ENCODE measurements around the gene ZNF219. TPM values are rescaled to one million over a fixed set of nuclear protein-coding genes. Genes with fewer than 3 reads are reported as not detected.

Gene ZNF219
- total and polyA plus RNA-seq, 2 of the 13 experiments (the other 11 are each of a cell fraction or from before 2014, with no cell fraction given): 34.5 to 36.6 TPM

- Histone ChIP-seq H3K4me1 (ENCODE audit: insufficient read depth, low read length) (peaks cover 25% of the 10 kb centered on the region), H4K20me1 (ENCODE audit: insufficient read depth, low read length) (no peaks in the 10 kb centered on the region), H2AFZ (ENCODE audit: low read length) (no peak overlapping the region), H3K79me2 (ENCODE audit: insufficient read depth, low read length) (no peaks in the 10 kb centered on the region), H3K9me3 (ENCODE audit: low read length) (no peaks in the 10 kb centered on the region), H3K36me3 (replicated peaks in 1 of 2; ENCODE audit: control insufficient read depth in 1 of 2, insufficient read depth in 2 of 2, low read length in 2 of 2) (no peaks in the 10 kb centered on the region), H3K4me3 (replicated peaks in 1 of 3; ENCODE audit: insufficient read depth in 1 of 3, low read depth in 2 of 3, low read length in 3 of 3) (no peak overlapping the region), H3K9ac (ENCODE audit: insufficient read depth, low read depth, low read length) (no peak overlapping the region), H3K4me2 (ENCODE audit: low read depth, low read length) (no peak overlapping the region), H3K27me3 (ENCODE audit: control insufficient read depth in 1 of 2, insufficient read depth in 2 of 2, low read length in 2 of 2) (no peaks in the 10 kb centered on the region), H3K27ac (ENCODE audit: extremely low read length, insufficient read depth, low read length) (no peak overlapping the region)
- 92% methylated on average over 2 of the region's 2 CpGs for WGBS (ENCODE audit: low lambda C conversion rate)
- POLR2A ChIA-PET: no interaction called here
- no TSS peak for BruUV-seq (replicated peaks)
- FAIRE-seq (no peak), DNase-seq (ENCODE audit: low spot score) (no peak), ATAC-seq (no peak)
- intact Hi-C loops (cut with micrococcal nuclease; ENCODE audit: unreplicated experiment) (no loop called here), in situ Hi-C loops (cut with HindIII; ENCODE audit: extremely low pct_ligation_motif_present, low pct_unique_long_range_greater_than_20kb) (no loop called here)
- CTCF ChIA-PET (ENCODE audit: low intra/inter-chr PET ratio, low total read pairs): no interaction called here
- TF ChIP-seq ATF6 (CRISPR knock-in tag; conservative IDR thresholded peaks at IDR 0.05) (no peak), SIN3A (IDR thresholded peaks at IDR 0.05; ENCODE audit: borderline replicate concordance, low read depth, low read length) (no peak), ZBTB39 (CRISPR knock-in tag; IDR thresholded peaks at IDR 0.05) (no peak), ISL2 (CRISPR knock-in tag; IDR thresholded peaks at IDR 0.05) (no peak), SOX5 (CRISPR knock-in tag; IDR thresholded peaks at IDR 0.05; ENCODE audit: borderline replicate concordance) (no peak), BCLAF1 (IDR thresholded peaks at IDR 0.05) (no peak), GTF3A (CRISPR knock-in tag; conservative IDR thresholded peaks at IDR 0.05) (no peak), PLRG1 (conservative IDR thresholded peaks at IDR 0.05) (no peak), ZBTB26 (CRISPR knock-in tag; IDR thresholded peaks at IDR 0.05; ENCODE audit: borderline replicate concordance) (no peak), TFAP4 (IDR thresholded peaks at IDR 0.05; ENCODE audit: borderline replicate concordance, low read depth) (no peak), KLF15 (CRISPR knock-in tag; IDR thresholded peaks at IDR 0.05; ENCODE audit: borderline replicate concordance) (no peak), KLF16 (CRISPR knock-in tag; IDR thresholded peaks at IDR 0.05) (no peak), RAD21 (CRISPR knock-in tag; IDR thresholded peaks at IDR 0.05) (no peak), ZNF768 (CRISPR knock-in tag; IDR thresholded peaks at IDR 0.05) (no peak), ZNF878 (CRISPR knock-in tag; IDR thresholded peaks at IDR 0.05) (no peak), ZNF550 (CRISPR knock-in tag; IDR thresholded peaks at IDR 0.05; ENCODE audit: borderline replicate concordance) (no peak), NAIF1 (CRISPR knock-in tag; IDR thresholded peaks at IDR 0.05; ENCODE audit: borderline replicate concordance) (no peak)
Observed at GRCh38 chr14:21113369-21113768, 14.9 kb upstream of the ZNF219 start.

Data from HepG2 (cell line).